Stromal cell of bone marrow (primary cell): ENCODE results near the gene OR52K1.
"Not testable (repeated sequence)": the region's sequence is repeated elsewhere in the genome, so short reads cannot be mapped to it uniquely, and the experiment has no call there.

ENCODE experiments used
- DNase-seq: peaks from one replicate; pipeline ENCODE4 v3.0.0-alpha.2; 2012; ENCODE audit warnings: low read depth

OR52K1 gene

GRCh38 chr11:4491878-4492606 lies 9.6 kb downstream of the OR52K1 start:
- DNase-seq, result no peak

GRCh38 chr11:4493480-4493818 lies 11.0 kb downstream of the OR52K1 start:
- DNase-seq, result no peak

GRCh38 chr11:4495487-4495886 lies 13.0 kb downstream of the OR52K1 start:
- DNase-seq, result no peak

- no peak for DNase-seq
These were observed 13.5 kb downstream of the OR52K1 start for GRCh38 chr11:4495986-4496385.

GRCh38 chr11:4496557-4497248 lies 14.3 kb downstream of the OR52K1 start:
- DNase-seq, result no peak

GRCh38 chr11:4508886-4509285 lies 26.4 kb downstream of the OR52K1 start:
- no peak for DNase-seq

- DNase-seq, result no peak
These were observed 29.1 kb downstream of the OR52K1 start for GRCh38 chr11:4511282-4512245.

- DNase-seq, result no peak
These were observed 31.8 kb downstream of the OR52K1 start for GRCh38 chr11:4514196-4514595.

GRCh38 chr11:4522339-4522738 lies 39.9 kb downstream of the OR52K1 start:
- no peak for DNase-seq

- DNase-seq, result no peak
These were observed 40.3 kb downstream of the OR52K1 start for GRCh38 chr11:4522752-4523151.

GRCh38 chr11:4523666-4524065 lies 41.2 kb downstream of the OR52K1 start:
- no peak for DNase-seq

- DNase-seq, result no peak
These were observed 45.5 kb downstream of the OR52K1 start for GRCh38 chr11:4527926-4528325.

GRCh38 chr11:4531686-4532085 lies 49.2 kb downstream of the OR52K1 start:
- not testable (repeated sequence) for DNase-seq

GRCh38 chr11:4539603-4540219 lies 57.3 kb downstream of the OR52K1 start:
- DNase-seq, result peak; percentile 32

- no peak for DNase-seq
These were observed 58.6 kb downstream of the OR52K1 start for GRCh38 chr11:4541071-4541470.
